ENCODE results near the gene FOXM1. TPM values are rescaled to one million over a fixed set of nuclear protein-coding genes. Genes with fewer than 3 reads are reported as not detected.

FOXM1 gene
- total RNA-seq, 2 donors from 2014 or later = 1.2 to 10.8 TPM

- H3K27me3 ChIP-seq (replicated peaks; ENCODE audit: insufficient read depth) = no peaks in the 10 kb centered on the region
- no peak overlapping the region for H3K4me3 ChIP-seq
- no peaks in the 10 kb centered on the region for H3K36me3 ChIP-seq
- TF ChIP-seq POLR2AphosphoS5 (IDR thresholded peaks at IDR 0.05) (no peak), CTCF (IDR thresholded peaks at IDR 0.05) (no peak), POLR2A (IDR thresholded peaks at IDR 0.05) (no peak)
- no peaks in the 10 kb centered on the region for H3K4me1 ChIP-seq (replicated peaks)
- intact Hi-C loops (cut with DNase I) = no loop called here
- H3K9me3 ChIP-seq = no peaks in the 10 kb centered on the region
- WGBS = 84% methylated on average over 5 of the region's 5 CpGs
- no peak for DNase-seq (ENCODE audit: low spot score)
- H3K27ac ChIP-seq = no peak overlapping the region
These were observed 34.0 kb downstream of the FOXM1 start for GRCh38 chr12:2842948-2843347.

GRCh38 chr12:2841056-2841650 lies 35.8 kb downstream of the FOXM1 start:
- intact Hi-C loops (cut with DNase I) = no loop called here
- Histone ChIP-seq H3K9me3 (no peaks in the 10 kb centered on the region), H3K4me3 (no peak overlapping the region), H3K36me3 (no peaks in the 10 kb centered on the region), H3K27ac (no peak overlapping the region), H3K27me3 (replicated peaks; ENCODE audit: insufficient read depth) (no peaks in the 10 kb centered on the region), H3K4me1 (replicated peaks) (no peaks in the 10 kb centered on the region)
- TF ChIP-seq CTCF (IDR thresholded peaks at IDR 0.05) = no peak
- no peak for TF ChIP-seq POLR2AphosphoS5 (IDR thresholded peaks at IDR 0.05)
- WGBS = 52% methylated on average over 9 of the region's 9 CpGs
- DNase-seq (ENCODE audit: low spot score) = no peak

GRCh38 chr12:2836574-2836973 lies 40.4 kb downstream of the FOXM1 start:
- TF ChIP-seq POLR2A (IDR thresholded peaks at IDR 0.05) (no peak), POLR2AphosphoS5 (IDR thresholded peaks at IDR 0.05) (no peak), CTCF (IDR thresholded peaks at IDR 0.05) (no peak)
- Histone ChIP-seq H3K4me3 (no peak overlapping the region), H3K27ac (no peak overlapping the region), H3K9me3 (no peaks in the 10 kb centered on the region), H3K27me3 (replicated peaks; ENCODE audit: insufficient read depth) (no peaks in the 10 kb centered on the region), H3K4me1 (replicated peaks) (peaks cover 6% of the 10 kb centered on the region), H3K36me3 (no peaks in the 10 kb centered on the region)
- no peak for DNase-seq (ENCODE audit: low spot score)
- WGBS = 84% methylated on average over 8 of the region's 8 CpGs
- intact Hi-C loops (cut with DNase I) = no loop called here

- Histone ChIP-seq H3K27ac (no peak overlapping the region), H3K4me1 (replicated peaks) (peaks cover 6% of the 10 kb centered on the region), H3K27me3 (replicated peaks; ENCODE audit: insufficient read depth) (no peaks in the 10 kb centered on the region), H3K9me3 (no peaks in the 10 kb centered on the region), H3K4me3 (no peak overlapping the region), H3K36me3 (no peaks in the 10 kb centered on the region)
- DNase-seq (ENCODE audit: low spot score) = no peak
- 61% methylated on average over 4 of the region's 4 CpGs for WGBS
- TF ChIP-seq CTCF (IDR thresholded peaks at IDR 0.05) (no peak), POLR2AphosphoS5 (IDR thresholded peaks at IDR 0.05) (no peak), POLR2A (IDR thresholded peaks at IDR 0.05) (no peak)
- intact Hi-C loops (cut with DNase I) = no loop called here
These were observed 41.1 kb downstream of the FOXM1 start for GRCh38 chr12:2835691-2836403.

All from prostate gland (tissue), 2 donors.